Fibroblast of skin of back (primary cell): ENCODE measurements around the gene ENO1.
A peak's percentile ranks its signal among the peaks of the same experiment; 100 is the strongest.
"Not testable (repeated sequence)": the region's sequence is repeated elsewhere in the genome, so short reads cannot be mapped to it uniquely, and the experiment has no call there.

Experiments
- DNase-seq: peaks from one replicate; pipeline ENCODE4 v3.0.0-alpha.2; 2013

The ENO1 gene

GRCh38 chr1:8892026-8892425, 13.5 kb upstream of the ENO1 start:
- no peak for DNase-seq

- DNase-seq = no peak
Measured at GRCh38 chr1:8891401-8891800, 12.9 kb upstream of the ENO1 start.

- peak; percentile 87 for DNase-seq
Measured at GRCh38 chr1:8889925-8890785, 11.7 kb upstream of the ENO1 start.

- DNase-seq = no peak
Measured at GRCh38 chr1:8889103-8889846, 10.8 kb upstream of the ENO1 start.

GRCh38 chr1:8886589-8886988, 8.1 kb upstream of the ENO1 start:
- no peak for DNase-seq

GRCh38 chr1:8886031-8886524, 7.6 kb upstream of the ENO1 start:
- not testable (repeated sequence) for DNase-seq

- not testable (repeated sequence) for DNase-seq
Measured at GRCh38 chr1:8884105-8884504, 5.6 kb upstream of the ENO1 start.

GRCh38 chr1:8883491-8883890, 5.0 kb upstream of the ENO1 start:
- no peak for DNase-seq

- peak; percentile 98 for DNase-seq
Measured at GRCh38 chr1:8879922-8880676, 1.6 kb upstream of the ENO1 start.

GRCh38 chr1:8879464-8879921, 1.0 kb upstream of the ENO1 start:
- DNase-seq = no peak

GRCh38 chr1:8878698-8879463, 395 bp upstream of the ENO1 start:
- DNase-seq = peak; percentile 96

GRCh38 chr1:8876087-8876486, 2.4 kb downstream of the ENO1 start:
- DNase-seq = no peak

- no peak for DNase-seq
Measured at GRCh38 chr1:8875216-8875861, 3.1 kb downstream of the ENO1 start.

- no peak for DNase-seq
Measured at GRCh38 chr1:8874230-8875201, 4.0 kb downstream of the ENO1 start.

- DNase-seq = peak; percentile 99
Measured at GRCh38 chr1:8873506-8874229, 4.8 kb downstream of the ENO1 start.

- no peak for DNase-seq
Measured at GRCh38 chr1:8873001-8873400, 5.5 kb downstream of the ENO1 start.

GRCh38 chr1:8871965-8872399, 6.5 kb downstream of the ENO1 start:
- no peak for DNase-seq

- DNase-seq = no peak
Measured at GRCh38 chr1:8871539-8871935, 6.9 kb downstream of the ENO1 start.
